ENCODE data around the gene C9orf72. TPM values are rescaled to one million over a fixed set of nuclear protein-coding genes. Genes with fewer than 3 reads are reported as not detected.

Gene C9orf72, protein sequence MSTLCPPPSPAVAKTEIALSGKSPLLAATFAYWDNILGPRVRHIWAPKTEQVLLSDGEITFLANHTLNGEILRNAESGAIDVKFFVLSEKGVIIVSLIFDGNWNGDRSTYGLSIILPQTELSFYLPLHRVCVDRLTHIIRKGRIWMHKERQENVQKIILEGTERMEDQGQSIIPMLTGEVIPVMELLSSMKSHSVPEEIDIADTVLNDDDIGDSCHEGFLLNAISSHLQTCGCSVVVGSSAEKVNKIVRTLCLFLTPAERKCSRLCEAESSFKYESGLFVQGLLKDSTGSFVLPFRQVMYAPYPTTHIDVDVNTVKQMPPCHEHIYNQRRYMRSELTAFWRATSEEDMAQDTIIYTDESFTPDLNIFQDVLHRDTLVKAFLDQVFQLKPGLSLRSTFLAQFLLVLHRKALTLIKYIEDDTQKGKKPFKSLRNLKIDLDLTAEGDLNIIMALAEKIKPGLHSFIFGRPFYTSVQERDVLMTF
- 9.9 and 12.5 TPM in 2 replicates for total RNA-seq

DNA sequence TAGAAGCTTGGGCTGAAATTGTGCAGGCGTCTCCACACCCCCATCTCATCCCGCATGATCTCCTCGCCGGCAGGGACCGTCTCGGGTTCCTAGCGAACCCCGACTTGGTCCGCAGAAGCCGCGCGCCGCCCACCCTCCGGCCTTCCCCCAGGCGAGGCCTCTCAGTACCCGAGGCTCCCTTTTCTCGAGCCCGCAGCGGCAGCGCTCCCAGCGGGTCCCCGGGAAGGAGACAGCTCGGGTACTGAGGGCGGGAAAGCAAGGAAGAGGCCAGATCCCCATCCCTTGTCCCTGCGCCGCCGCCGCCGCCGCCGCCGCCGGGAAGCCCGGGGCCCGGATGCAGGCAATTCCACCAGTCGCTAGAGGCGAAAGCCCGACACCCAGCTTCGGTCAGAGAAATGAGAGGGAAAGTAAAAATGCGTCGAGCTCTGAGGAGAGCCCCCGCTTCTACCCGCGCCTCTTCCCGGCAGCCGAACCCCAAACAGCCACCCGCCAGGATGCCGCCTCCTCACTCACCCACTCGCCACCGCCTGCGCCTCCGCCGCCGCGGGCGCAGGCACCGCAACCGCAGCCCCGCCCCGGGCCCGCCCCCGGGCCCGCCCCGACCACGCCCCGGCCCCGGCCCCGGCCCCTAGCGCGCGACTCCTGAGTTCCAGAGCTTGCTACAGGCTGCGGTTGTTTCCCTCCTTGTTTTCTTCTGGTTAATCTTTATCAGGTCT is at the start of gene C9orf72:
C9orf72 (minus strand) TSS at position 564 of the 716 bp plus-strand sequence. CDS start 6,361 bp downstream, outside the sequence.

DNA sequence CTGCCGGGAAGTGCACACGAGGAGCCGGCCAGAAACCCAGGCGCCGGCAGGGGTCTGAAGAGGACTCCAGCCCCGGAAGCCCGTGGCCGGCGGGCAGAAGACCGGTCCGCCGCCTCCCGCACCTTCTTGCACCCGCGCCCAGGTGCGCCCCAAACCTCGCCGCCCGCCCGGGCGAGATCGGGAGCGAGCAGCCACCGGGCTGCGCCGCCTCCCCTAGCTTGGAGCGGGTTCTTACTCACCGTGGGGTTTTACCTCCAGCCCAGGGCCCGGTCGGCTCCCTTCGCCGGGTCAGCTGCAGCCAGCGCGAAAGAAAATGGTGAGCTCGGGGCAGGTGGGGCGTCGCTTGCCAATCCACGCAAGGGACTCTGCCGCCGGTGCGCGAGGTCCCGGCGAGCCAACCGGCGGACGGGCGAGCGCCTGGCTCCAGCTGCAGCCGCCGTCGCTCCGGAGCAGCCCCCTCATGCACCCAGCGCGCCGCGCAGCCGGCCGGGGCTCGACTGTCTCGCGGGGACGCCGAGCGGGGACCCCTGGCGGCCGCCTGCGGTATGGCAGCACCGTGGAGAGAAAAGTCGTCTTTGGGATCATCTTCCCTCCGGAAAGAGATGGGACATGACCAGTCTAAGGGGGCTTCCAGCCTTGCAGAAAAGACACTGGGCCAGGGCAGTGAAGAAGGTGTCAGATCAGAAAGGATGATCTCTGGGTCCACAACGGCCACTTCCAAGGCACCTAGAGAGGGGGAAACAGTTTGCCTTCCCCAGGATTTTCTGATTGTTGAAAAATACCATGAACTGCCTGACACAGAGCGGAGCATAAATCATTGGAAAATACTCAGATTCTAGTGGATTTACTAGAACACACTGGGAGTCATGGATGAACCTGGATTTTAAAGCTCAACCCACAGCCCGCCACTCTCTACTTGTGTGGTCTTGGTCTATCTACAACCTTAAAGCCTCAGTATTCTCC is 43.7 kb downstream of the C9orf72 start, which contains the start of gene MOB3B:
MOB3B (minus strand) TSS at position 499 of the 963 bp plus-strand sequence. CDS start 74,264 bp downstream, outside the sequence.

DNA sequence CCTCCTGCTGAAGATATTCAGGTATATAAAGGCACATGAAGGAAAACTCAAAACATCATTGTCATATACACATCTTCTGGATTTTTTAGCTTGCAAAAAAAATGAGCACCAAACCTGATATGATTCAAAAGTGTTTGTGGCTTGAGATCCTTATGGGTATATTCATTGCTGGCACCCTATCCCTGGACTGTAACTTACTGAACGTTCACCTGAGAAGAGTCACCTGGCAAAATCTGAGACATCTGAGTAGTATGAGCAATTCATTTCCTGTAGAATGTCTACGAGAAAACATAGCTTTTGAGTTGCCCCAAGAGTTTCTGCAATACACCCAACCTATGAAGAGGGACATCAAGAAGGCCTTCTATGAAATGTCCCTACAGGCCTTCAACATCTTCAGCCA is 49.0 kb downstream of the C9orf72 start, which contains the start of gene IFNK:
IFNK (plus strand) TSS at position 55 of the 400 bp plus-strand sequence; CDS start at position 102, 47 bp downstream.

Other genes starting within 250 kb of the C9orf72 start
- gene IFNK, start 49.2 kb downstream of the C9orf72 start, total RNA-seq, result not detected in 2 replicates
- gene MOB3B, start 43.7 kb downstream of the C9orf72 start, total RNA-seq, result 1.5 and 2.2 TPM in 2 replicates

Data from dermis lymphatic vessel endothelial cell (primary cell).